A549 (cell line): Measurements from ENCODE around the gene AFAP1. TPM values are rescaled to one million over a fixed set of nuclear protein-coding genes. Genes with fewer than 3 reads are reported as not detected.

Source experiments
- ATAC-seq, 2 experiments: fragments of 200-7000 bp in 1 of 2; fragments of >200 bp in 1 of 2; cut with Nextera tagmentation in 1 of 2; cut with Tn5 transposase in 1 of 2; 3 replicates each; pipeline versions ENCODE4 v1.8.0 to v1.9.1; 2018 to 2020; ENCODE audit warnings: mild to moderate bottlenecking in 1 of 2, moderate library complexity in 1 of 2
- CTCF ChIA-PET: fragments of 300-600 bp; sonication (Branson Sonifier 250); formaldehyde crosslinking; extraction: SDS; loops from one replicate; lab custom pipeline; 2021; ENCODE audit warnings: antibody characterized with exemption, inconsistent platforms; lab: Yijun Ruan, JAX
- POLR2A ChIA-PET: fragments of 350-600 bp; formaldehyde crosslinking; extraction: SDS; loops from one replicate; lab custom pipeline; 2021; ENCODE audit warnings: antibody characterized with exemption, inconsistent platforms; lab: Yijun Ruan, JAX
- DNase-seq, 2 experiments: peaks; one replicate each; pipeline versions ENCODE4 v3.0.0 to v3.0.0-alpha.2; 2011 to 2016; ENCODE audit warnings: low read depth in 1 of 2, low spot score in 1 of 2
- FAIRE-seq: peaks from 2 replicates; lab custom pipeline; 2011; peaks lifted over from hg19 to GRCh38; lab: Jason Lieb, UNC
- H3K27ac ChIP-seq, 2 experiments: fragments of >200 bp; sonication (Bioruptor Twin); formaldehyde crosslinking; 3 replicates each; pipeline ENCODE4 v1.5.1; 2016 to 2017
- H3K4me1 ChIP-seq: fragments of >200 bp; sonication (Bioruptor Twin); formaldehyde crosslinking; 3 replicates; pipeline ENCODE4 v1.6.1; 2016
- H3K4me2 ChIP-seq: fragments of >200 bp; sonication (Bioruptor Twin); formaldehyde crosslinking; 3 replicates; pipeline ENCODE4 v1.6.1; 2016
- H3K4me3 ChIP-seq: fragments of >200 bp; sonication (Bioruptor Twin); formaldehyde crosslinking; 3 replicates; pipeline ENCODE4 v1.5.1; 2016
- H3K9me3 ChIP-seq: fragments of >200 bp; sonication (Bioruptor Twin); formaldehyde crosslinking; 3 replicates; pipeline ENCODE4 v1.6.1; 2016
- BHLHE40 ChIP-seq: IDR thresholded peaks from 2 replicates; pipeline ENCODE4 v1.6.1; 2012; ENCODE audit warnings: low read depth, low read length, inconsistent platforms
- CBX2 ChIP-seq: fragments of 200-600 bp; sonication (generic); IDR thresholded peaks from 2 replicates; pipeline ENCODE4 v1.6.1; 2016; ENCODE audit warnings: low read depth, mild to moderate bottlenecking, borderline replicate concordance
- CBX8 ChIP-seq: fragments of 200-600 bp; sonication (generic); IDR thresholded peaks from 2 replicates; pipeline ENCODE4 v1.6.1; 2016
- CEBPB ChIP-seq, 2 experiments: fragments of >200 bp in 1 of 2; sonication (Bioruptor Twin) in 1 of 2; formaldehyde crosslinking in 1 of 2; IDR thresholded peaks; 2 replicates each; pipeline ENCODE4 v1.6.1; 2012 to 2016
- CHD2 ChIP-seq: fragments of 150-350 bp; IDR thresholded peaks from 2 replicates; pipeline ENCODE4 v1.6.1; 2014; ENCODE audit warnings: low read length; ENCODE audit not compliant: partially characterized antibody
- EHMT2 ChIP-seq: fragments of 200-600 bp; sonication (generic); IDR thresholded peaks from 2 replicates; pipeline ENCODE4 v1.6.1; 2016; ENCODE audit warnings: antibody characterized with exemption, low read depth, mild to moderate bottlenecking, moderate library complexity
- ESRRA ChIP-seq: fragments of 150-350 bp; IDR thresholded peaks from 2 replicates; pipeline ENCODE4 v1.6.1; 2014; ENCODE audit warnings: mild to moderate bottlenecking, low read length, borderline replicate concordance
- FOSB ChIP-seq: fragments of 250-450 bp; sonication (Bioruptor Pico); IDR thresholded peaks from 2 replicates; pipeline ENCODE4 v1.5.0; 2020; ENCODE audit warnings: mild to moderate bottlenecking, moderate library complexity
- FOSL2 ChIP-seq, 2 experiments: fragments of 450-650 bp in 1 of 2; fragments of >200 bp in 1 of 2; sonication (Bioruptor Twin) in 1 of 2; formaldehyde crosslinking; IDR thresholded peaks; 2 replicates each; pipeline versions ENCODE4 v1.5.0 to v1.6.1; 2016 to 2020; ENCODE audit warnings: mild to moderate bottlenecking in 1 of 2, moderate library complexity in 1 of 2
- GATA3 ChIP-seq: IDR thresholded peaks from 2 replicates; pipeline ENCODE4 v1.6.1; 2012; ENCODE audit warnings: borderline replicate concordance
- JUNB ChIP-seq: fragments of >200 bp; sonication (Bioruptor Twin); formaldehyde crosslinking; IDR thresholded peaks from 2 replicates; pipeline ENCODE4 v1.6.1; 2016
- KDM1A ChIP-seq: fragments of 200-600 bp; sonication (generic); IDR thresholded peaks from 2 replicates; pipeline ENCODE4 v1.6.1; 2016; ENCODE audit warnings: low read depth, mild to moderate bottlenecking
- MAFK ChIP-seq: fragments of 450-650 bp; IDR thresholded peaks from 2 replicates; pipeline ENCODE4 v1.6.1; 2014; ENCODE audit not compliant: partially characterized antibody
- MYC ChIP-seq: IDR thresholded peaks from 2 replicates; pipeline ENCODE4 v1.6.1; 2012; ENCODE audit warnings: mild to moderate bottlenecking, inconsistent platforms, low read length, improper control_type of control experiment, borderline replicate concordance
- NPAS2 ChIP-seq: fragments of 250-450 bp; sonication (Bioruptor Pico); IDR thresholded peaks from 2 replicates; pipeline ENCODE4 v1.8.0; 2022; ENCODE audit warnings: mild to moderate bottlenecking, moderate library complexity, borderline replicate concordance
- PHF8 ChIP-seq: fragments of 200-600 bp; sonication (generic); IDR thresholded peaks from 2 replicates; pipeline ENCODE4 v1.6.1; 2016; ENCODE audit warnings: low read depth, mild to moderate bottlenecking, antibody characterized with exemption, moderate library complexity, borderline replicate concordance
- POLR2AphosphoS2 ChIP-seq: conservative IDR thresholded peaks from 2 replicates; pipeline ENCODE4 v1.6.1; 2012; ENCODE audit warnings: low read length, improper control_type of control experiment, inconsistent platforms
- RARB ChIP-seq: fragments of 250-450 bp; sonication (Bioruptor Pico); IDR thresholded peaks from 2 replicates; pipeline ENCODE4 v1.8.0; 2021; ENCODE audit warnings: mild to moderate bottlenecking, moderate library complexity
- RCOR1 ChIP-seq: fragments of 150-350 bp; IDR thresholded peaks from 2 replicates; pipeline ENCODE4 v1.6.1; 2014; ENCODE audit warnings: antibody characterized with exemption, low read length, low read depth
- RNF2 ChIP-seq: fragments of 200-600 bp; sonication (generic); IDR thresholded peaks from 2 replicates; pipeline ENCODE4 v1.6.1; 2016; ENCODE audit warnings: low read depth, mild to moderate bottlenecking, antibody characterized with exemption, moderate library complexity, borderline replicate concordance
- TP53 ChIP-seq: fragments of 250-450 bp; sonication (Bioruptor Pico); IDR thresholded peaks from 2 replicates; pipeline ENCODE4 v1.5.0; 2021; ENCODE audit warnings: mild to moderate bottlenecking, moderate library complexity
- ZFP36 ChIP-seq: fragments of 450-650 bp; IDR thresholded peaks from 2 replicates; pipeline ENCODE4 v1.6.1; 2014; ENCODE audit warnings: borderline replicate concordance; ENCODE audit not compliant: partially characterized antibody
- ZSCAN20 ChIP-seq: fragments of 250-450 bp; sonication (Bioruptor Pico); IDR thresholded peaks from 2 replicates; pipeline ENCODE4 v1.8.0; 2022; ENCODE audit warnings: mild to moderate bottlenecking, moderate library complexity
- WGBS: methylation state at CpG from one replicate; pipeline ENCODE4 v1.1.6; 2017; ENCODE audit errors: missing lambda C conversion rate; 5-methylcytosine and 5-hydroxymethylcytosine counted together
- polyA plus RNA-seq, 4 experiments: library from polyadenylated mRNA; depleted of rRNA in 3 of 4; stranded (reverse); fragments of >200 nt; fragmentation: RNase III in 1 of 4; extraction: RNeasy Plus Mini Kit Qiagen cat#74134 plus additional on column Dnase treatment in 1 of 4; gene quantifications; 2 replicates in 3 of 4; 3 replicates in 1 of 4; pipeline ENCODE4 v1.2.3, GENCODE V29; 2011 to 2017
- TF ChIP-seq, protein P1 (sequence below): fragments of 200-600 bp; sonication (generic); IDR thresholded peaks from 2 replicates; pipeline ENCODE4 v1.6.1; 2016; ENCODE audit warnings: antibody characterized with exemption, mild to moderate bottlenecking, moderate library complexity
- TF ChIP-seq, protein P2 (sequence below): fragments of 250-450 bp; sonication (Bioruptor Pico); IDR thresholded peaks from 2 replicates; pipeline ENCODE4 v1.5.0; 2020; ENCODE audit warnings: low read depth, mild to moderate bottlenecking, moderate library complexity
- TF ChIP-seq, protein P3 (sequence below): IDR thresholded peaks from 2 replicates; pipeline ENCODE4 v1.6.1; 2012; ENCODE audit warnings: low read depth, borderline replicate concordance
- TF ChIP-seq, protein P4 (sequence below): fragments of >200 bp; sonication (Bioruptor Twin); formaldehyde crosslinking; IDR thresholded peaks from 3 replicates; pipeline ENCODE4 v1.6.1; 2016
- TF ChIP-seq, protein P5 (sequence below): fragments of >200 bp; sonication (Bioruptor Twin); formaldehyde crosslinking; IDR thresholded peaks from 3 replicates; pipeline ENCODE4 v1.5.1; 2016
- TF ChIP-seq, protein P6 (sequence below): fragments of 450-650 bp; IDR thresholded peaks from 2 replicates; pipeline ENCODE4 v1.6.1; 2014; ENCODE audit warnings: antibody characterized with exemption

Gene AFAP1
- polyA plus RNA-seq, 2 of the 4 experiments (the other 2 are of a cell fraction): 25.4 to 29.6 TPM

DNA sequence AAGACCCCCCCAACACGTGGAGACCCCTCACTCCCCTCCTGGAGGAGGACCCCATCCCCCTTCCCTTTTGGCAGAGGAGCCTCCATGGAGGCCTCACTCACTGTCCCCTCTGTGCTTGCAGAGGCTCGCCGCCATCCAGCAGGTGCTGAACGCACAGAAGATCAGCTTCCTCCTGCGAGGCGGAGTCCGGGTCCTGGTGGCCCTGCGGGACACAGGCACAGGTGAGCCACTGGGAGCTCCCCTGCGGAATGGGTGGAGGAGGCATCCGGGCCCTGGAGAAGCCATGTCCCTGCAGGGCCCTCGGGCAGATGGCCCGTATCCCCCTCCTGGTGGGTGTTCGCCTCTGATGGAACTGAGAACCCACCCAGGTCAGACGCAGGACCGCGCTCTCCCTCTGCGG is 206.5 kb downstream of the AFAP1 start:
- DNase-seq: no peak
- no peak overlapping the region for H3K4me3 ChIP-seq
- POLR2A ChIA-PET: no interaction called here
- TF ChIP-seq, protein P1, sequence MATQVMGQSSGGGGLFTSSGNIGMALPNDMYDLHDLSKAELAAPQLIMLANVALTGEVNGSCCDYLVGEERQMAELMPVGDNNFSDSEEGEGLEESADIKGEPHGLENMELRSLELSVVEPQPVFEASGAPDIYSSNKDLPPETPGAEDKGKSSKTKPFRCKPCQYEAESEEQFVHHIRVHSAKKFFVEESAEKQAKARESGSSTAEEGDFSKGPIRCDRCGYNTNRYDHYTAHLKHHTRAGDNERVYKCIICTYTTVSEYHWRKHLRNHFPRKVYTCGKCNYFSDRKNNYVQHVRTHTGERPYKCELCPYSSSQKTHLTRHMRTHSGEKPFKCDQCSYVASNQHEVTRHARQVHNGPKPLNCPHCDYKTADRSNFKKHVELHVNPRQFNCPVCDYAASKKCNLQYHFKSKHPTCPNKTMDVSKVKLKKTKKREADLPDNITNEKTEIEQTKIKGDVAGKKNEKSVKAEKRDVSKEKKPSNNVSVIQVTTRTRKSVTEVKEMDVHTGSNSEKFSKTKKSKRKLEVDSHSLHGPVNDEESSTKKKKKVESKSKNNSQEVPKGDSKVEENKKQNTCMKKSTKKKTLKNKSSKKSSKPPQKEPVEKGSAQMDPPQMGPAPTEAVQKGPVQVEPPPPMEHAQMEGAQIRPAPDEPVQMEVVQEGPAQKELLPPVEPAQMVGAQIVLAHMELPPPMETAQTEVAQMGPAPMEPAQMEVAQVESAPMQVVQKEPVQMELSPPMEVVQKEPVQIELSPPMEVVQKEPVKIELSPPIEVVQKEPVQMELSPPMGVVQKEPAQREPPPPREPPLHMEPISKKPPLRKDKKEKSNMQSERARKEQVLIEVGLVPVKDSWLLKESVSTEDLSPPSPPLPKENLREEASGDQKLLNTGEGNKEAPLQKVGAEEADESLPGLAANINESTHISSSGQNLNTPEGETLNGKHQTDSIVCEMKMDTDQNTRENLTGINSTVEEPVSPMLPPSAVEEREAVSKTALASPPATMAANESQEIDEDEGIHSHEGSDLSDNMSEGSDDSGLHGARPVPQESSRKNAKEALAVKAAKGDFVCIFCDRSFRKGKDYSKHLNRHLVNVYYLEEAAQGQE: no peak
- TF ChIP-seq CBX2 (no peak), RNF2 (no peak), TP53 (CRISPR knock-in tag) (no peak), KDM1A (no peak), BHLHE40 (no peak), MAFK (no peak), MYC (no peak), JUNB (no peak), RCOR1 (no peak), ZSCAN20 (CRISPR knock-in tag) (no peak), RARB (CRISPR knock-in tag) (no peak), GATA3 (no peak)
- TF ChIP-seq, protein P2, sequence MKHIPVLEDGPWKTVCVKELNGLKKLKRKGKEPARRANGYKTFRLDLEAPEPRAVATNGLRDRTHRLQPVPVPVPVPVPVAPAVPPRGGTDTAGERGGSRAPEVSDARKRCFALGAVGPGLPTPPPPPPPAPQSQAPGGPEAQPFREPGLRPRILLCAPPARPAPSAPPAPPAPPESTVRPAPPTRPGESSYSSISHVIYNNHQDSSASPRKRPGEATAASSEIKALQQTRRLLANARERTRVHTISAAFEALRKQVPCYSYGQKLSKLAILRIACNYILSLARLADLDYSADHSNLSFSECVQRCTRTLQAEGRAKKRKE: no peak
- TF ChIP-seq, protein P3, sequence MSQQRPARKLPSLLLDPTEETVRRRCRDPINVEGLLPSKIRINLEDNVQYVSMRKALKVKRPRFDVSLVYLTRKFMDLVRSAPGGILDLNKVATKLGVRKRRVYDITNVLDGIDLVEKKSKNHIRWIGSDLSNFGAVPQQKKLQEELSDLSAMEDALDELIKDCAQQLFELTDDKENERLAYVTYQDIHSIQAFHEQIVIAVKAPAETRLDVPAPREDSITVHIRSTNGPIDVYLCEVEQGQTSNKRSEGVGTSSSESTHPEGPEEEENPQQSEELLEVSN: no peak
- TF ChIP-seq, all 56 proteins: peak for 0
- no peak overlapping the region for H3K4me2 ChIP-seq
- H3K27ac ChIP-seq: no peak overlapping the region
- no peaks in the 10 kb centered on the region for H3K9me3 ChIP-seq
- 90% methylated on average over 5 of the region's 17 CpGs for WGBS
- ATAC-seq (no peak), FAIRE-seq (no peak)
- no peaks in the 10 kb centered on the region for H3K4me1 ChIP-seq
- CTCF ChIA-PET: interaction anchor here (1.4 kb wide), 1 partner anchor 14 kb away, joined by 3 read pairs; no protein-coding TSS in a partner anchor

DNA sequence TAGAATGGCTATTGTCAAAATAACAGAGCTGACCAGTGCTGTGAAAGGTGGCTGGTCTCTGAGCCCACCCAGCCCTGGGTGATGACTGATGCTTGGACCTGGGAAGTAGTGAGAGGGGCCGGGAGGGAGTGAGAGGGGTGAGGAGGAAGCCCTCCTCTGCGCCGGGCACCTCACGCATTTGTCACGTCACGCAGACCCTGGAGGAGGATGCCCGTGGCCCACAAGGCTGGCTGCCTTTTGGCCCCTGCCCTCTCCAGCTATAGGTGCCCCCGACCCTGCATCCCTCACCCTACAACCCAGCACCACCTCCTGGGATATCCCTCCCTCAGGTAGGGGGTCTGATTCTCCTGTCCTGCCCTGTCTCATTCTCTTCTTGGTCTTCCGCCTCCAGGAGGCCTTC is 207.4 kb downstream of the AFAP1 start:
- WGBS: 82% methylated on average over 3 of the region's 9 CpGs
- Histone ChIP-seq H3K9me3 (no peaks in the 10 kb centered on the region), H3K4me1 (no peaks in the 10 kb centered on the region), H3K4me3 (no peak overlapping the region), H3K4me2 (no peak overlapping the region), H3K27ac (no peak overlapping the region)
- CTCF ChIA-PET: interaction anchor here (1.5 kb wide), 1 partner anchor 12 kb away, joined by 5 read pairs; no protein-coding TSS in a partner anchor
- no peak for ATAC-seq
- POLR2A ChIA-PET: no interaction called here
- FAIRE-seq: no peak
- no peak for DNase-seq
- no peak for TF ChIP-seq ZFP36
- TF ChIP-seq CEBPB (IDR thresholded peaks at IDR 0.05): no peak
- no peak for TF ChIP-seq PHF8
- TF ChIP-seq CHD2: no peak
- TF ChIP-seq MAFK: no peak
- TF ChIP-seq, protein P4, sequence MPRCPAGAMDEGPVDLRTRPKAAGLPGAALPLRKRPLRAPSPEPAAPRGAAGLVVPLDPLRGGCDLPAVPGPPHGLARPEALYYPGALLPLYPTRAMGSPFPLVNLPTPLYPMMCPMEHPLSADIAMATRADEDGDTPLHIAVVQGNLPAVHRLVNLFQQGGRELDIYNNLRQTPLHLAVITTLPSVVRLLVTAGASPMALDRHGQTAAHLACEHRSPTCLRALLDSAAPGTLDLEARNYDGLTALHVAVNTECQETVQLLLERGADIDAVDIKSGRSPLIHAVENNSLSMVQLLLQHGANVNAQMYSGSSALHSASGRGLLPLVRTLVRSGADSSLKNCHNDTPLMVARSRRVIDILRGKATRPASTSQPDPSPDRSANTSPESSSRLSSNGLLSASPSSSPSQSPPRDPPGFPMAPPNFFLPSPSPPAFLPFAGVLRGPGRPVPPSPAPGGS: no peak
- TF ChIP-seq, protein P5, sequence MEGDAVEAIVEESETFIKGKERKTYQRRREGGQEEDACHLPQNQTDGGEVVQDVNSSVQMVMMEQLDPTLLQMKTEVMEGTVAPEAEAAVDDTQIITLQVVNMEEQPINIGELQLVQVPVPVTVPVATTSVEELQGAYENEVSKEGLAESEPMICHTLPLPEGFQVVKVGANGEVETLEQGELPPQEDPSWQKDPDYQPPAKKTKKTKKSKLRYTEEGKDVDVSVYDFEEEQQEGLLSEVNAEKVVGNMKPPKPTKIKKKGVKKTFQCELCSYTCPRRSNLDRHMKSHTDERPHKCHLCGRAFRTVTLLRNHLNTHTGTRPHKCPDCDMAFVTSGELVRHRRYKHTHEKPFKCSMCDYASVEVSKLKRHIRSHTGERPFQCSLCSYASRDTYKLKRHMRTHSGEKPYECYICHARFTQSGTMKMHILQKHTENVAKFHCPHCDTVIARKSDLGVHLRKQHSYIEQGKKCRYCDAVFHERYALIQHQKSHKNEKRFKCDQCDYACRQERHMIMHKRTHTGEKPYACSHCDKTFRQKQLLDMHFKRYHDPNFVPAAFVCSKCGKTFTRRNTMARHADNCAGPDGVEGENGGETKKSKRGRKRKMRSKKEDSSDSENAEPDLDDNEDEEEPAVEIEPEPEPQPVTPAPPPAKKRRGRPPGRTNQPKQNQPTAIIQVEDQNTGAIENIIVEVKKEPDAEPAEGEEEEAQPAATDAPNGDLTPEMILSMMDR: no peak
- no peak for TF ChIP-seq ZSCAN20 (CRISPR knock-in tag)
- TF ChIP-seq, protein P6, sequence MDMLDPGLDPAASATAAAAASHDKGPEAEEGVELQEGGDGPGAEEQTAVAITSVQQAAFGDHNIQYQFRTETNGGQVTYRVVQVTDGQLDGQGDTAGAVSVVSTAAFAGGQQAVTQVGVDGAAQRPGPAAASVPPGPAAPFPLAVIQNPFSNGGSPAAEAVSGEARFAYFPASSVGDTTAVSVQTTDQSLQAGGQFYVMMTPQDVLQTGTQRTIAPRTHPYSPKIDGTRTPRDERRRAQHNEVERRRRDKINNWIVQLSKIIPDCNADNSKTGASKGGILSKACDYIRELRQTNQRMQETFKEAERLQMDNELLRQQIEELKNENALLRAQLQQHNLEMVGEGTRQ: no peak
- no peak for TF ChIP-seq NPAS2
- no peak for TF ChIP-seq JUNB
- TF ChIP-seq FOSL2 (IDR thresholded peaks at IDR 0.05): no peak
- no peak for TF ChIP-seq FOSL2 (CRISPR knock-in tag; IDR thresholded peaks at IDR 0.05)
- TF ChIP-seq POLR2AphosphoS2: no peak
- TF ChIP-seq FOSB (CRISPR knock-in tag): no peak
- no peak for TF ChIP-seq EHMT2
- no peak for TF ChIP-seq CBX8
- TF ChIP-seq ESRRA: no peak
- TF ChIP-seq GATA3: no peak
